Measurements from ENCODE around the gene HIBADH.

DNA sequence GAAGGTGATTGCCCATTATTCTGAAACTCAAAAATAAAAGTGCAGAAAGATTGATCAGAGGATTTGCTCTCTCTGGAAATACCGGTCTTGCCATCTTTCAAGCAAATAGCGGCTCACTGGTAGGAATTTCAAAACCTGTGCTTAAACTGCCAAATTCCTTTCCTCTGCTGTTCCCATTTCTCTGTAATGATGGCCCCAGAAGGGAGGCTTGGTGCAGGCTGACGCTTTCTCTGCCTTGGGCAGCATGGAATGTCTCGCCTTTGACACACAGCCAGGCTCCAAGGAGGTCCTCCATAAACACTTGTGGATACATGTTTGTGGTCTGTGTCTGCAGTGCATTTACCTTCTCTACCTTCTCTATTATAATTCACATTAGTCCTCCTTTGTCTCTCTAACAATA, 146.8 kb downstream of the HIBADH start:
- TF ChIP-seq POLR2A (IDR thresholded peaks at IDR 0.05) = no peak
- TF ChIP-seq, protein P1, sequence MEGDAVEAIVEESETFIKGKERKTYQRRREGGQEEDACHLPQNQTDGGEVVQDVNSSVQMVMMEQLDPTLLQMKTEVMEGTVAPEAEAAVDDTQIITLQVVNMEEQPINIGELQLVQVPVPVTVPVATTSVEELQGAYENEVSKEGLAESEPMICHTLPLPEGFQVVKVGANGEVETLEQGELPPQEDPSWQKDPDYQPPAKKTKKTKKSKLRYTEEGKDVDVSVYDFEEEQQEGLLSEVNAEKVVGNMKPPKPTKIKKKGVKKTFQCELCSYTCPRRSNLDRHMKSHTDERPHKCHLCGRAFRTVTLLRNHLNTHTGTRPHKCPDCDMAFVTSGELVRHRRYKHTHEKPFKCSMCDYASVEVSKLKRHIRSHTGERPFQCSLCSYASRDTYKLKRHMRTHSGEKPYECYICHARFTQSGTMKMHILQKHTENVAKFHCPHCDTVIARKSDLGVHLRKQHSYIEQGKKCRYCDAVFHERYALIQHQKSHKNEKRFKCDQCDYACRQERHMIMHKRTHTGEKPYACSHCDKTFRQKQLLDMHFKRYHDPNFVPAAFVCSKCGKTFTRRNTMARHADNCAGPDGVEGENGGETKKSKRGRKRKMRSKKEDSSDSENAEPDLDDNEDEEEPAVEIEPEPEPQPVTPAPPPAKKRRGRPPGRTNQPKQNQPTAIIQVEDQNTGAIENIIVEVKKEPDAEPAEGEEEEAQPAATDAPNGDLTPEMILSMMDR (IDR thresholded peaks at IDR 0.05 in 8 of 11, conservative IDR thresholded peaks at IDR 0.05 in 3 of 11) = no peak
